Common myeloid progenitor, CD34-positive (primary cell): ENCODE results near the gene HSF4.

Source experiments
- CTCF ChIA-PET: fragments of 350-600 bp; sonication (Branson Sonifier 250); formaldehyde crosslinking; loops from one replicate; lab custom pipeline; 2021; ENCODE audit warnings: antibody characterized with exemption; lab: Charles Lee
- POLR2A ChIA-PET: fragments of 350-600 bp; sonication (Branson Sonifier 250); formaldehyde crosslinking; loops from one replicate; lab custom pipeline; 2021; ENCODE audit warnings: antibody characterized with exemption; lab: Charles Lee
- DNase-seq, 3 donors: peaks; one replicate each; pipeline versions ENCODE4 v3.0.0 to v3.0.0-alpha.2; 2013
- H3K27ac ChIP-seq, 2 experiments: 1 replicate in 1 of 2; 2 replicates in 1 of 2; pipeline ENCODE4 v1.7.0; 2013; ENCODE audit warnings: inconsistent platforms in 2 of 2, low read length in 2 of 2, mild to moderate bottlenecking in 2 of 2, low read depth in 1 of 2, moderate library complexity in 1 of 2; ENCODE audit not compliant: severe bottlenecking in 2 of 2, insufficient read depth in 1 of 2, poor library complexity in 1 of 2
- H3K27me3 ChIP-seq, 5 experiments: replicated peaks in 2 of 5; 1 replicate in 3 of 5; 2 replicates in 2 of 5; pipeline versions ENCODE4 v1.6.1 to v1.7.0; 2013; ENCODE audit warnings: low read length in 4 of 5, mild to moderate bottlenecking in 2 of 5, moderate library complexity in 2 of 5, inconsistent platforms in 1 of 5; ENCODE audit not compliant: insufficient read depth in 5 of 5, control insufficient read depth in 4 of 5
- H3K36me3 ChIP-seq, 4 experiments: 1 replicate in 2 of 4; 2 replicates in 2 of 4; pipeline versions ENCODE4 v1.6.1 to v1.7.0; 2013; ENCODE audit warnings: low read length in 3 of 4, control low read depth in 1 of 4, mild to moderate bottlenecking in 1 of 4; ENCODE audit not compliant: control insufficient read depth in 4 of 4, insufficient read depth in 4 of 4
- H3K4me1 ChIP-seq, 4 experiments: 1 replicate in 3 of 4; 2 replicates in 1 of 4; pipeline versions ENCODE4 v1.6.1 to v1.7.1; 2013; ENCODE audit warnings: low read length in 3 of 4, mild to moderate bottlenecking in 3 of 4, control low read depth in 1 of 4, inconsistent platforms in 1 of 4, moderate library complexity in 1 of 4; ENCODE audit not compliant: control insufficient read depth in 4 of 4, insufficient read depth in 4 of 4; ENCODE audit errors: control extremely low read depth in 1 of 4
- H3K4me3 ChIP-seq, 7 experiments: 1 replicate in 4 of 7; 2 replicates in 3 of 7; pipeline versions ENCODE4 v1.5.1 to v1.7.0; 2013; ENCODE audit warnings: mild to moderate bottlenecking in 7 of 7, low read length in 6 of 7, moderate library complexity in 6 of 7, inconsistent platforms in 2 of 7, low read depth in 2 of 7, control low read depth in 1 of 7; ENCODE audit not compliant: insufficient read depth in 4 of 7, control insufficient read depth in 1 of 7; ENCODE audit errors: extremely low read depth in 1 of 7
- H3K9me3 ChIP-seq, 5 experiments: 1 replicate in 4 of 5; 2 replicates in 1 of 5; pipeline versions ENCODE4 v1.6.1 to v1.7.1; 2013; ENCODE audit warnings: low read length in 4 of 5, mild to moderate bottlenecking in 2 of 5, inconsistent platforms in 1 of 5, low read depth in 1 of 5, moderate library complexity in 1 of 5; ENCODE audit not compliant: control insufficient read depth in 4 of 5, insufficient read depth in 2 of 5; ENCODE audit errors: control extremely low read depth in 1 of 5
- WGBS: methylation state at CpG from one replicate; pipeline ENCODE4 v1.1.5; 2013; ENCODE audit not compliant: insufficient coverage; 5-methylcytosine and 5-hydroxymethylcytosine counted together

HSF4 gene

GRCh38 chr16:67161595-67162058 lies 2.9 kb upstream of the HSF4 start:
- H3K4me3 ChIP-seq = no peak overlapping the region
- ChIA-PET POLR2A (no interaction called here), CTCF (interaction anchor here (0.8 to 3.0 kb wide), 9 partner anchors 8 to 186 kb away, joined by 3 to 15 read pairs (median 5); partner anchors contain the start of genes B3GNT9, EXOC3L1 and NOL3)
- H3K27me3 ChIP-seq = peaks cover 6 to 56% (median 19%) of the 10 kb centered on the region in 5 experiments
- 51% methylated on average over 23 of the region's 25 CpGs for WGBS
- H3K27ac ChIP-seq = no peak overlapping the region
- H3K4me1 ChIP-seq = peaks cover 3 to 71% (median 58%) of the 10 kb centered on the region in 4 experiments
- H3K9me3 ChIP-seq = no peaks in the 10 kb centered on the region
- DNase-seq = no peak
- no peaks in the 10 kb centered on the region for H3K36me3 ChIP-seq

GRCh38 chr16:67162506-67163163 lies 1.9 kb upstream of the HSF4 start:
- Histone ChIP-seq H3K4me3 (peak overlapping the region in 3 of 7 experiments; percentile 57 to 66 (median 61)), H3K9me3 (no peaks in the 10 kb centered on the region), H3K27ac (no peak overlapping the region), H3K27me3 (peaks cover 6 to 66% (median 20%) of the 10 kb centered on the region in 5 experiments), H3K36me3 (no peaks in the 10 kb centered on the region), H3K4me1 (peaks cover 3 to 75% (median 58%) of the 10 kb centered on the region in 4 experiments)
- no peak for DNase-seq
- WGBS = 3% methylated on average over 40 of the region's 44 CpGs
- CTCF ChIA-PET = interaction anchor here (0.9 to 3.0 kb wide), 12 partner anchors 7 to 190 kb away, joined by 3 to 15 read pairs (median 4); partner anchors contain the start of genes B3GNT9, EXOC3L1 and NOL3
- POLR2A ChIA-PET = interaction anchor here (1.0 kb wide), 1 partner anchor 29 kb away, joined by 3 read pairs; the partner anchor contains the start of gene E2F4

GRCh38 chr16:67163164-67163998 lies 1.2 kb upstream of the HSF4 start:
- Histone ChIP-seq H3K4me3 (peak overlapping the region in 6 of 7 experiments; percentile 16 to 66 (median 48)), H3K4me1 (peaks cover 3 to 73% (median 55%) of the 10 kb centered on the region in 4 experiments)
- under 1% methylated on average over 76 of the region's 99 CpGs for WGBS

GRCh38 chr16:67163999-67164558 lies 466 bp upstream of the HSF4 start:
- Histone ChIP-seq H3K36me3 (no peaks in the 10 kb centered on the region), H3K9me3 (no peaks in the 10 kb centered on the region), H3K4me3 (peak overlapping the region in 2 of 7 experiments; percentile 61 to 66), H3K4me1 (peaks cover 0 to 66% (median 50%) of the 10 kb centered on the region in 4 experiments), H3K27me3 (peaks cover 6 to 81% (median 25%) of the 10 kb centered on the region in 5 experiments), H3K27ac (no peak overlapping the region)
- POLR2A ChIA-PET = no interaction called here
- DNase-seq = no peak
- WGBS = under 1% methylated on average over 17 of the region's 34 CpGs
- CTCF ChIA-PET = interaction anchor here (1.2 to 2.5 kb wide), 5 partner anchors 9 to 212 kb away, joined by 3 to 13 read pairs (median 4); partner anchors contain the start of gene B3GNT9

More at GRCh38 chr16:67163164-67163998, 1.2 kb upstream of the HSF4 start:
- Histone ChIP-seq H3K27ac (no peak overlapping the region), H3K36me3 (no peaks in the 10 kb centered on the region), H3K9me3 (no peaks in the 10 kb centered on the region), H3K27me3 (peaks cover 6 to 74% (median 22%) of the 10 kb centered on the region in 5 experiments)
- ChIA-PET CTCF (interaction anchor here (0.9 to 2.5 kb wide), 12 partner anchors 10 to 211 kb away, joined by 3 to 13 read pairs (median 4); partner anchors contain the start of gene B3GNT9), POLR2A (interaction anchor here (1.0 kb wide), 1 partner anchor 29 kb away, joined by 3 read pairs; the partner anchor contains the start of gene E2F4)
- peak in 2 of 3 donors; percentile 60 to 75 for DNase-seq

- H3K36me3 ChIP-seq = no peaks in the 10 kb centered on the region
- WGBS = 7% methylated on average over 55 of the region's 85 CpGs
- peak in 1 of 3 donors; percentile 42 for DNase-seq
- ChIA-PET POLR2A (no interaction called here), CTCF (interaction anchor here (1.0 to 3.6 kb wide), 3 partner anchors 10 to 17 kb away, joined by 5 to 13 read pairs (median 5); no protein-coding TSS in a partner anchor)
- no peak overlapping the region for H3K27ac ChIP-seq
- peak overlapping the region in 3 of 7 experiments; percentile 19 to 44 (median 38) for H3K4me3 ChIP-seq
- peaks cover 0 to 69% (median 52%) of the 10 kb centered on the region in 4 experiments for H3K4me1 ChIP-seq
- no peaks in the 10 kb centered on the region for H3K9me3 ChIP-seq
- peaks cover 6 to 93% (median 33%) of the 10 kb centered on the region in 5 experiments for H3K27me3 ChIP-seq
Observed at GRCh38 chr16:67165121-67166078, 855 bp downstream of the HSF4 start.
